ENCODE results near the gene MAML3. TPM values are rescaled to one million over a fixed set of nuclear protein-coding genes. Genes with fewer than 3 reads are reported as not detected.
A peak's percentile ranks its signal among the peaks of the same experiment; 100 is the strongest.

Gene MAML3
- total and polyA plus RNA-seq, 12 donors: 1.1 to 4.6 (median 2.6) TPM

- ATAC-seq (peak in 1 of 8 donors; percentile 21), DNase-seq (no peak)
- TF ChIP-seq, protein P1, sequence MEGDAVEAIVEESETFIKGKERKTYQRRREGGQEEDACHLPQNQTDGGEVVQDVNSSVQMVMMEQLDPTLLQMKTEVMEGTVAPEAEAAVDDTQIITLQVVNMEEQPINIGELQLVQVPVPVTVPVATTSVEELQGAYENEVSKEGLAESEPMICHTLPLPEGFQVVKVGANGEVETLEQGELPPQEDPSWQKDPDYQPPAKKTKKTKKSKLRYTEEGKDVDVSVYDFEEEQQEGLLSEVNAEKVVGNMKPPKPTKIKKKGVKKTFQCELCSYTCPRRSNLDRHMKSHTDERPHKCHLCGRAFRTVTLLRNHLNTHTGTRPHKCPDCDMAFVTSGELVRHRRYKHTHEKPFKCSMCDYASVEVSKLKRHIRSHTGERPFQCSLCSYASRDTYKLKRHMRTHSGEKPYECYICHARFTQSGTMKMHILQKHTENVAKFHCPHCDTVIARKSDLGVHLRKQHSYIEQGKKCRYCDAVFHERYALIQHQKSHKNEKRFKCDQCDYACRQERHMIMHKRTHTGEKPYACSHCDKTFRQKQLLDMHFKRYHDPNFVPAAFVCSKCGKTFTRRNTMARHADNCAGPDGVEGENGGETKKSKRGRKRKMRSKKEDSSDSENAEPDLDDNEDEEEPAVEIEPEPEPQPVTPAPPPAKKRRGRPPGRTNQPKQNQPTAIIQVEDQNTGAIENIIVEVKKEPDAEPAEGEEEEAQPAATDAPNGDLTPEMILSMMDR (IDR thresholded peaks at IDR 0.05): no peak
- Histone ChIP-seq H3K36me3 (peaks cover 0 to 50% (median 8%) of the 10 kb centered on the region in 9 donors), H3K27me3 (no peaks in the 10 kb centered on the region), H3K27ac (no peak overlapping the region), H3K9me3 (no peaks in the 10 kb centered on the region), H3K4me3 (no peak overlapping the region), H3K4me1 (peaks cover 0 to 19% (median 11%) of the 10 kb centered on the region in 9 donors)
- 90 to 93% methylated on average over 10 of the region's 10 CpGs for WGBS, 2 donors
- intact Hi-C loops (cut with DNase I): loop anchor here in 1 of 10 donors (10.0 kb wide), 1 partner anchor 54 kb away; the partner anchor contains the start of gene MGST2
Observed at GRCh38 chr4:139718833-139719232, 435.2 kb downstream of the MAML3 start.

DNA sequence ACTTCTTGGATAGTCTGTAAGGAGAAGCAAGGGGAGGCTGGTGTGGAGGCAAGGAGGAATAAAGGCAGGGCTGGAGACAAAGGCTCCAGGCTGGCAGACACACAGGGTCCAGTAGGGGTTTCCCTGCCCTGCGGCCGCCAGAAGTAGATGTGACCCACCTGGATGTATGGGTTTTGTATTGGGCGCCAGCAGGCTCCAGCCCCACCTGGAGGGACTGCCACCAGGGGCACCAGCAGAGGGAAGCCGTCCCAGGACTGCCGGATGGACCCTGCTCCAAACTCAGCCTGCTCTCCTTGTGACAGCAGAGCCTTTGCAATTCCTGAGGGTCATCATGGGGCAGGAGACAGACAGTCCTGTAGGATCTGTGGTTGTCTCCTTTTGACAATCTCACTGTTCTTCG is 435.6 kb downstream of the MAML3 start:
- H3K9me3 ChIP-seq: no peaks in the 10 kb centered on the region
- TF ChIP-seq, protein P1 (IDR thresholded peaks at IDR 0.05): no peak
- H3K4me1 ChIP-seq: peaks cover 0 to 24% (median 11%) of the 10 kb centered on the region in 9 donors
- no peak overlapping the region for H3K4me3 ChIP-seq
- DNase-seq (no peak), ATAC-seq (peak in 3 of 8 donors; percentile 10 to 13 (median 12))
- H3K27me3 ChIP-seq: no peaks in the 10 kb centered on the region
- no peak overlapping the region for H3K27ac ChIP-seq
- WGBS, 2 donors: 94 to 95% methylated on average over 6 of the region's 6 CpGs
- H3K36me3 ChIP-seq: peaks cover 0 to 49% (median 8%) of the 10 kb centered on the region in 9 donors
- intact Hi-C loops (cut with DNase I): loop anchor here in 1 of 10 donors (10.0 kb wide), 1 partner anchor 54 kb away; the partner anchor contains the start of gene MGST2

DNA sequence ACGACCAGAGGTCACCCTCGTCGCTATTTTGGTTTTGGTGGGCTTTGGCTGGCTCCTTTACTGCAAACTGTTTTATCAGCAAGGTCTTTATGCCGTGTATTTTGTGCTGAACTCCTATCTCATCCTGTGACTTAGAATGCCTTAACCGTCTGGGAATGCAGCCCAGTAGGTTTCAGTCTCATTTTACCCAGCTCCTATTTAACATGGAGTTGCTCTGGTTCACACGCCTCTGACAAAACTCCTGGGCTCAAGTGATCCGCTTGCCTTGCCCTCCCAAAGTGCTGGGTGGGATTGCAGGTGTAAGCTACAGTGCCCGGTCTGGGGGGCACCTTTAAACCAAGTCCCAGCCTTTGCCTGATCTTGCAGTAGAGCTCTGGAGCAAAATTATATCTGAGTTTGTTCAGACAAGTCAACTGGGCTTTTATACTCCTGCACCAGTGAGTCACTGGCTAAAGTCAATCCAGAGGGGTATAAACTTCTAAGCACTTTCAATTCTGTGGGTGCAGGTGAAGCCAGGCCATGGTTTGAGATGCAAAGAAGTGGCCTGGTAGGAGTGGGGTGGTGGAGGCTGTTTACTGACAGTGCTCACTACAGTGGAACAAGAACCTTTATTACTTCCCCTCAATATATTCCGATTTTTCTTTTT is 438.1 kb downstream of the MAML3 start:
- H3K4me3 ChIP-seq: no peak overlapping the region
- peaks cover 0 to 49% (median 25%) of the 10 kb centered on the region in 9 donors for H3K4me1 ChIP-seq
- WGBS, 2 donors: 49 to 65% methylated on average over 9 of the region's 9 CpGs
- peak overlapping the region in 8 of 10 donors; percentile 16 to 67 (median 56) for H3K27ac ChIP-seq
- peak in 2 of 8 donors; percentile 36 to 39 for ATAC-seq
- peaks cover 0 to 49% (median 8%) of the 10 kb centered on the region in 9 donors for H3K36me3 ChIP-seq
- no peak for DNase-seq
- no peaks in the 10 kb centered on the region for H3K27me3 ChIP-seq
- TF ChIP-seq, protein P1 (IDR thresholded peaks at IDR 0.05): no peak
- intact Hi-C loops (cut with DNase I): loop anchor here in 1 of 10 donors (10.0 kb wide), 1 partner anchor 51 kb away; the partner anchor contains the start of gene MGST2
- no peaks in the 10 kb centered on the region for H3K9me3 ChIP-seq

GRCh38 chr4:139712882-139713281 is 441.1 kb downstream of the MAML3 start:
- 68 to 70% methylated on average over 2 of the region's 2 CpGs for WGBS, 2 donors
- intact Hi-C loops (cut with DNase I): loop anchor here in 1 of 10 donors (10.0 kb wide), 1 partner anchor 48 kb away; the partner anchor contains the start of gene MGST2
- Histone ChIP-seq H3K27ac (peak overlapping the region in 7 of 10 donors; percentile 21 to 70 (median 44)), H3K27me3 (no peaks in the 10 kb centered on the region), H3K4me1 (peaks cover 0 to 56% (median 27%) of the 10 kb centered on the region in 9 donors), H3K4me3 (no peak overlapping the region), H3K36me3 (peaks cover 0 to 36% (median 0%) of the 10 kb centered on the region in 9 donors), H3K9me3 (peaks cover 0 to 7% (median 0%) of the 10 kb centered on the region in 11 donors)
- peak in 2 of 8 donors; percentile 52 to 57 for ATAC-seq
- TF ChIP-seq, protein P1 (IDR thresholded peaks at IDR 0.05): no peak
- DNase-seq: no peak

Data from heart right ventricle (tissue), 16 donors.